ENCODE results near the gene ESPNL. TPM values are rescaled to one million over a fixed set of nuclear protein-coding genes. Genes with fewer than 3 reads are reported as not detected.

Gene ESPNL
- total and polyA plus RNA-seq, 9 of the 15 experiments (the other 6 are each of a cell fraction or from before 2014, with no cell fraction given) = 0.03 to 0.09 (median 0.05) TPM; not detected in 3

GRCh38 chr2:238067939-238068338, 32.2 kb upstream of the ESPNL start (continued):
- TF ChIP-seq CBFA2T2 (conservative IDR thresholded peaks at IDR 0.05) = no peak
- no peak for TF ChIP-seq NFXL1 (CRISPR knock-in tag; IDR thresholded peaks at IDR 0.05)
- no peak for TF ChIP-seq RBBP5 (IDR thresholded peaks at IDR 0.05; ENCODE audit: borderline replicate concordance, insufficient read depth, low read length, poor library complexity, severe bottlenecking)
- no peak for TF ChIP-seq FOXA1 (IDR thresholded peaks at IDR 0.05; ENCODE audit: borderline replicate concordance)
- TF ChIP-seq RBM39 (optimal IDR thresholded peaks at IDR 0.05; ENCODE audit: low read depth, low read length) = no peak
- no peak for TF ChIP-seq MAFK (IDR thresholded peaks at IDR 0.05; ENCODE audit: low read length)
- TF ChIP-seq NR3C1 (CRISPR knock-in tag; IDR thresholded peaks at IDR 0.05) = no peak
- no peak for TF ChIP-seq TRIM25 (IDR thresholded peaks at IDR 0.05; ENCODE audit: borderline replicate concordance)

- in situ Hi-C loops (cut with MboI) = no loop called here
- Histone ChIP-seq H3K9ac (ENCODE audit: insufficient read depth in 1 of 2, low read depth in 2 of 2, low read length in 2 of 2) (no peak overlapping the region), H3K4me1 (replicated peaks in 1 of 2; ENCODE audit: control insufficient read depth in 2 of 2, insufficient read depth in 2 of 2, low read length in 2 of 2) (peaks cover 0 to 3% of the 10 kb centered on the region in 2 experiments; a peak in 1 of 5 replicates), H3K27ac (ENCODE audit: extremely low read depth, low read depth, low read length) (no peak overlapping the region), H3K4me2 (ENCODE audit: insufficient read depth, low read length) (no peak overlapping the region), H3K27me3 (ENCODE audit: control insufficient read depth in 2 of 2, insufficient read depth in 2 of 2, low read length in 2 of 2) (no peaks in the 10 kb centered on the region), H3K9me3 (replicated peaks; ENCODE audit: control insufficient read depth, insufficient read depth, low read depth, low read length) (no peaks in the 10 kb centered on the region), H3K79me2 (ENCODE audit: control insufficient read depth, insufficient read depth, low read length) (0 out of 3 replicates have a peak, but pooled peaks cover 2% of the 10 kb centered on the region), H4K20me1 (replicated peaks; ENCODE audit: control insufficient read depth, insufficient read depth, low read length) (no peaks in the 10 kb centered on the region), H3K4me3 (no peak overlapping the region), H2AFZ (ENCODE audit: low read depth, low read length) (no peak overlapping the region), H3K36me3 (ENCODE audit: control insufficient read depth, insufficient read depth, low read length) (peaks cover 81% of the 10 kb centered on the region), H3K9me1 (ENCODE audit: control insufficient read depth, insufficient read depth, low read length) (no peaks in the 10 kb centered on the region)
- CTCF ChIA-PET (ENCODE audit: low intra/inter-chr PET ratio) = no interaction called here
- intact Hi-C loops (cut with micrococcal nuclease) = no loop called here
- BruUV-seq (replicated peaks) = no TSS peak
- POLR2A ChIA-PET = no interaction called here
- WGBS (ENCODE audit: insufficient coverage, low coverage, missing lambda C conversion rate) = 88% methylated on average over 5 of the region's 10 CpGs
- no peak for FAIRE-seq
- DNase-seq (ENCODE audit: extremely low read depth in 1 of 4, low spot score in 3 of 4) = no peak
- no peak for ATAC-seq
- TF ChIP-seq ZNF717 (CRISPR knock-in tag; IDR thresholded peaks at IDR 0.05) (no peak), ZBTB49 (CRISPR knock-in tag; IDR thresholded peaks at IDR 0.05; ENCODE audit: borderline replicate concordance) (no peak), ZNF121 (CRISPR knock-in tag; conservative IDR thresholded peaks at IDR 0.05) (no peak), LARP7 (IDR thresholded peaks at IDR 0.05) (no peak), STAG1 (CRISPR knock-in tag; IDR thresholded peaks at IDR 0.05; ENCODE audit: borderline replicate concordance) (no peak), POLR3G (IDR thresholded peaks at IDR 0.05; ENCODE audit: extremely low read depth, insufficient read length, insufficient replicate concordance) (no peak), NR2C2 (CRISPR knock-in tag; IDR thresholded peaks at IDR 0.05) (no peak), NR2C2 (tag; IDR thresholded peaks at IDR 0.05) (no peak), ZNF444 (CRISPR knock-in tag; IDR thresholded peaks at IDR 0.05) (no peak), MYBL2 (IDR thresholded peaks at IDR 0.05; ENCODE audit: low read depth) (no peak), MYBL2 (CRISPR knock-in tag; IDR thresholded peaks at IDR 0.05; ENCODE audit: borderline replicate concordance) (no peak)
These were observed 31.0 kb upstream of the ESPNL start for GRCh38 chr2:238069021-238069709.
